Stimulated activated CD8-positive, alpha-beta memory T cell treated with anti-CD3 and anti-CD28 coated beads, Interleukin-4, amount 100 ng/mL, for 4 hours (primary cell): Measurements from ENCODE around the gene MSL1.

ENCODE experiments used
- DNase-seq, 2 donors: peaks; one replicate each; pipeline ENCODE4 v3.0.0-alpha.2; 2020; ENCODE audit warnings: low read depth in 2 of 2, low spot score in 1 of 2

The MSL1 gene

GRCh38 chr17:40104594-40105486, 16.9 kb upstream of the MSL1 start:
- DNase-seq = no peak

DNA sequence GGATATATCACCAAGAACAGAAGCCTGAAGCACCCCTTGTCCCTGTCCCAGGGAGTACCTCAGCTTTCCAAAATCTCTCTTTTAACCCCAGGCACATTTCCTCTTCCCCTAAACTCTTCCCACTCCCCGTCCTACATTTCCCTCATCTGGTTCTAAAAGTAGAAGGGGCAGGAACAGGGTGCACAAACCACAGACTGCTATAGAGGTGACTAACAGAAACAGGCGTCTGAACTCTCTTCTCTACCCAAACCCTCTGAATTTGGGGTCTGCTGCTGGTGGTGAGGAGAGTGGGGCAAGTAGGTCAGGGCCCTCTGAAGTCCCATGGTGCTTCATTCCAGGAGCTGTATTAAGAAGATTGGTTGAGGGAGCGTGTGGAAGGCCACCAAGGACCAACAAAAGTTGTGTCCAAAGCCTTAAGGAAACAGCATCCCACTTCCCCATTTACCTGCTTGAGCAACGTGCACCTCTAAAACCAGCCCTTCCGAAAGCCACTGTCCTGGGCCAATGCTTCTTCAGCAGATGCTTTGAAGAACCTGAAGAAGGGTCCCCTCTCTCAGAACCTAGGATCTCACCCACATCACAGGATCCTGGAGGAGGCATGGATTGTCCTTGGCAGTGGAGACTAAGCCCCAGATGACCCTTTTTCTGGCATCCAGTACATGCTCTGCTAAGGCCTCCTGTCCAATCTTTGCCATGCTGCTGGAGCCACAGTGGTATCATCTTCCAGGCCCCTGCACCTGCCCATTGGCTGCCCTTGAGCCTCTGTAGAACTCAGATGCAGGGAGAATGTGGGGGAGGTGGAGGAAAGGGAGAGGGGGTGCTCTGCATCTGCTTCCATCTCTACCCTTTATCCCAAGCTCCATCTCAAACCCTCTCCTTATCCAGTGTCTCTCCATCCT, 15.7 kb upstream of the MSL1 start:
- DNase-seq = no peak

- DNase-seq = no peak
Observed at GRCh38 chr17:40106760-40107521, 14.8 kb upstream of the MSL1 start.

GRCh38 chr17:40107522-40108174, 14.1 kb upstream of the MSL1 start:
- no peak for DNase-seq

GRCh38 chr17:40108970-40109824, 12.6 kb upstream of the MSL1 start:
- DNase-seq = no peak

DNA sequence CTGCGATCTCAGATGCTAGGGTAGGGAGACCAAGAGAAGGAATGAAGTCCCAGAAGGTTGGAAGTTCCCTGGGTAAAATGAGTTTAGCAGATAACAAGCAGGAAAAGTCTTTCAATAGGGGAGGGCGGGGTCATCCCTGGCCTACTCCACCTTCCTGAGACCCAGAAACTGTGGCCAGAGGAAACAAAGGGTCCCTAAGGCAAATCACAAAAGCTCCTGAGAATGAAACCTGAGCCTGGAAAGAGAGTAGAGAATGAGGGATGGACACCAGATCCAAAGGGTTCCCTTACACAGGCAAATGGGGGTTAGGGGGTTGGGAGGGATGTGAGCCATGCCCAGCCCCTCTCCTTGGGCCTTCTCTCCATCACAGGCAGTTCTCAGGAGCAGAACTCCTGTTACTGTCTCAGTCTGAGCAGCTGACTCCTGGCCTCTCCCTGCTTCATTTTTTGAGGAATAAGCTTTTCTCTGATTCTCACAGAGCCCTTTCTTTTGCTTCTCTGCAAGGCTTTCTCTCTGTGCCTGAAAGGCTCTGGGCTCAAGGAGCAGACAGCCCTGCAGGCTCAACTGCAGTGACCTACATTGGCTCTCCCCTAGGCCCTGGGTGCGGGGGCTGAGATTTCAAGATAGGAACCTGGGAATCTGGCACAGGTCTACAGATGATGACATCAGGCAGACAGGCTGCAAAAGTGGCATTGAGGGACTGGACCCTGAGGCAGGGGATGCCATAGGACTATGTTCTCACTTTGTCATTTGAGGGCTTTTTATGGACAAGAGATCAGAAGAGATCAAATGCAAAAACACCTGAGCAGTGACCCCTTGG, 11.5 kb upstream of the MSL1 start:
- no peak for DNase-seq

- DNase-seq = peak in 1 of 2 donors; percentile 47
Observed at GRCh38 chr17:40111221-40112128, 10.3 kb upstream of the MSL1 start.

DNA sequence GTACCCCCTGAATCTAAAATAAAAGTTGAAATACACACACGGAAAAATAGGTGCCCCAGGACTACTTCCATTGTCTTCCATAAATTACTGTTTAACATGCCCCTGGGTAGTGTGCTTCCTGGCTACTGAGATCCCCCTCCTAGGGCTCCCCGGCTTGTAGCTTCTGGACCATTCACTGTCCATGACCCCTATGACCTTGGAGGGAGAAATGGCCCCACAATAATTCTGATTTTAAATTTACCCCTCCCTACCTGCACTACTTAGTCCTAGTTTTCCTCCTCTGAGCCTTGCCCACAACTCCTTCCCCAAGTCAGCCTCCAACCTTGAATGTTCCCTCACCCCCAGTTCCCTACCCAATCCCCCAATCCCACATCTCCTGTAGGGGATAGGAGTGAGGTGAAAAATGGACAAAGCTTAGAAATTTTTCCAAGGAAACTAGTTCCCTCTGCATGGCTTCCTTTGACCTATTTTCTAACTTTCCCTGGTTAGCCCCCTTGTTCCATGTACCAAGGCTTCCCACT, 9.5 kb upstream of the MSL1 start:
- no peak for DNase-seq

GRCh38 chr17:40112718-40113109, 9.1 kb upstream of the MSL1 start:
- DNase-seq = no peak

DNA sequence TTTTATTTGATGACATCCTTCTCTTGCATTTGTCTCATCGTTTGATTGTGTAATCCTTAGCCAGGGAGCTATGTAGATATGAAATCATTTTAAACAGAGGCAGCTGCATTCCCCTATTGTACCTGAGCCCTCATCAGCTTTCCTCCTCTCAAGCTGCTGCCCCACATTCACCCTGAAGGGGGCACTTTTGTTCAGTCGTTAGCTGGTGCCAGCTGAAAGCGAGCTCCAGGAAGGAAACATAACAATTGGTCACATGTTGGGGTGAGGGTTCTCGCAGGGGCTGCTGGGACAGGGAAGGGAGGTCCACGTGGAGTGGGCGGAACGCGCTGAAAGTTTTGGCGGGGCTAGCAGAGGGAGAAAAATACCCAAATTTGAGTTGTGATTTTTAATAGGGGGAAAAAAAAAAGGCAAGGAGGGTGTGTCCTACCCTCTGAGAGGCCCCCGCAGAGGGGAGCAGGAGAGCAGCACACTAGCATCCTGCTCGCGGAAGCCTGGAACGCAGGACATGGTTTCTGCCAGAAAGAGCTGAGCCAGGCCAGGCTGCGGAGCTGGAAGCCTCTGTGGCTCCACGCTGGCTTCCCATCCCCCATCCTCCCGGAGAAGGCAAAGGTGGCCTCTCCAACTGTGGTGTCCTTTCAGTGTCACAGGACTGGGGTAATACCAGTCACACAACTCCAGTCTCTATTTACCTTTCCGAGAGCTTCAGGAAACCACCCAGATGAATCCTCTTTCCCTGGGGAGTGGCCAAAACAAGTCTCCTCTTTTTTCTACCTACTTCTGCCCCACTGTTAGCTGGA, 8.5 kb upstream of the MSL1 start:
- peak; percentile 82 to 90 for DNase-seq

DNA sequence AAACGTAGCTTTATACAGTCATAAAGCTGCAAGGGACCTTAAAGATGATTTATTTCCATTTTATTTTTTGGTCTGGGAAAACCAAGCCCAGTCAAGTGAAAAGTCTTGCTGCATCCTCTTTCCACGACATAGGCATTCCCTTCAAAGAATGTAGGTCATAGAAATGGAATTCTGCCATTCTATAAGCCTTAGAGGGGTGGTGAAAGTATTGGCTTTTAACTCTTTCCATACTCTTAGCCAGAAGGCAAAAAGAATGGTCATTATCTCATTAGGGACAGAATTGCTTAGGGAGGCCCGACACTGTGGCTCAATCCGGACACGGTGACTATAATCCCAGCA, 7.9 kb upstream of the MSL1 start:
- no peak for DNase-seq

DNA sequence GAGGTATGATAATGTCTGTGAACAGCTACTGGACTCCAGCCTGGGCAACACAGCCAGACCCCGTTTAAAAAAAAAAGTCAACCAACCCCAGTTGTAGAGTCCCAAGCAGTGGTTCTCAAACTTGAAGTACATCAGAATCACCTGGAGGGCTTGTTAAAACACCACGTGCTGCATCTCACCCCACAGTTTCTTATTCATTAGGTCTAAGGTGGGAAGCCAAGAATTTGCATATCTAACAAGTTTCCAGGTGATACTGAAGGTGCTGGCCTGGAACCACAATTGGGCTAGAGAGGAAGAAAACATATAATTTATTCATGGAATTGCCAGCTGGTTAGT, 6.7 kb upstream of the MSL1 start:
- no peak for DNase-seq

GRCh38 chr17:40122136-40122998, 596 bp downstream of the MSL1 start:
- no peak for DNase-seq

- DNase-seq = no peak
Observed at GRCh38 chr17:40122999-40123810, 1.4 kb downstream of the MSL1 start.

- no peak for DNase-seq
Observed at GRCh38 chr17:40123811-40124114, 2.0 kb downstream of the MSL1 start.
